ENCODE results near the gene MAP3K21. TPM values are rescaled to one million over a fixed set of nuclear protein-coding genes. Genes with fewer than 3 reads are reported as not detected.

Gene MAP3K21
- polyA plus RNA-seq, 3 donors = 0.38 to 2.7 (median 0.59) TPM

- H3K4me3 Mint-ChIP-seq = no peak overlapping the region
- intact Hi-C loops (cut with micrococcal nuclease) = no loop called here
- no peak overlapping the region for H3K4me2 ChIP-seq (replicated peaks; ENCODE audit: extremely low read depth, low read length, poor library complexity, severe bottlenecking)
- no peaks in the 10 kb centered on the region for H3K79me2 ChIP-seq (ENCODE audit: insufficient read depth, low read length)
- no peaks in the 10 kb centered on the region for H3K9me3 ChIP-seq (replicated peaks in 1 of 2; ENCODE audit: control insufficient read depth in 1 of 2, insufficient read depth in 1 of 2, low read length in 2 of 2)
- no peak overlapping the region for H3K27ac ChIP-seq (ENCODE audit: low read depth in 1 of 2, low read length in 2 of 2)
- no peak for TF ChIP-seq CTCF (IDR thresholded peaks at IDR 0.05)
- no peaks in the 10 kb centered on the region for H3K4me1 Mint-ChIP-seq
- no peaks in the 10 kb centered on the region for H3K27me3 ChIP-seq (ENCODE audit: control insufficient read depth in 2 of 2, insufficient read depth in 2 of 2, low read length in 2 of 2)
- H3K36me3 ChIP-seq (replicated peaks in 1 of 2; ENCODE audit: control insufficient read depth in 1 of 2, insufficient read depth in 2 of 2, low read length in 2 of 2) = peaks cover 0 to 19% of the 10 kb centered on the region in 2 donors
- no peaks in the 10 kb centered on the region for H3K27me3 Mint-ChIP-seq (ENCODE audit: low read depth in 3 of 3)
- no CpG with 5 or more reads among the region's 12 CpGs for WGBS (ENCODE audit: insufficient coverage)
- H3K4me3 ChIP-seq (replicated peaks in 1 of 3; ENCODE audit: low read depth in 2 of 3, low read length in 3 of 3) = no peak overlapping the region
- peaks cover 16 to 21% of the 10 kb centered on the region in 2 donors for H3K36me3 Mint-ChIP-seq
- H3K9ac ChIP-seq (ENCODE audit: insufficient read depth, low read length, poor library complexity, severe bottlenecking) = no peak overlapping the region
- no peaks in the 10 kb centered on the region for H3K9me3 Mint-ChIP-seq
- no peaks in the 10 kb centered on the region for H3K4me1 ChIP-seq (ENCODE audit: control insufficient read depth in 1 of 2, insufficient read depth in 2 of 2, low read length in 2 of 2)
- no peak overlapping the region for H3K27ac Mint-ChIP-seq
- no peak overlapping the region for H2AFZ ChIP-seq (ENCODE audit: insufficient read depth, low read depth, low read length, poor library complexity, severe bottlenecking)
- DNase-seq = no peak
- H4K20me1 ChIP-seq (ENCODE audit: insufficient read depth, low read length) = no peaks in the 10 kb centered on the region
Observed at GRCh38 chr1:233372218-233373120, 44.9 kb downstream of the MAP3K21 start.

- no peaks in the 10 kb centered on the region for H3K79me2 ChIP-seq (ENCODE audit: insufficient read depth, low read length)
- no peaks in the 10 kb centered on the region for H3K9me3 ChIP-seq (replicated peaks in 1 of 2; ENCODE audit: control insufficient read depth in 1 of 2, insufficient read depth in 1 of 2, low read length in 2 of 2)
- H3K4me3 ChIP-seq (replicated peaks in 1 of 3; ENCODE audit: low read depth in 2 of 3, low read length in 3 of 3) = no peak overlapping the region
- Mint-ChIP-seq H3K4me1 (no peaks in the 10 kb centered on the region), H3K27ac (no peak overlapping the region), H3K4me3 (no peak overlapping the region), H3K36me3 (peaks cover 16 to 21% of the 10 kb centered on the region in 2 donors), H3K27me3 (ENCODE audit: low read depth in 3 of 3) (no peaks in the 10 kb centered on the region), H3K9me3 (no peaks in the 10 kb centered on the region)
- no peak overlapping the region for H3K27ac ChIP-seq (ENCODE audit: low read depth in 1 of 2, low read length in 2 of 2)
- no peaks in the 10 kb centered on the region for H3K27me3 ChIP-seq (ENCODE audit: control insufficient read depth in 2 of 2, insufficient read depth in 2 of 2, low read length in 2 of 2)
- H3K4me2 ChIP-seq (replicated peaks; ENCODE audit: extremely low read depth, low read length, poor library complexity, severe bottlenecking) = no peak overlapping the region
- H3K36me3 ChIP-seq (replicated peaks in 1 of 2; ENCODE audit: control insufficient read depth in 1 of 2, insufficient read depth in 2 of 2, low read length in 2 of 2) = peaks cover 0 to 19% of the 10 kb centered on the region in 2 donors
- H4K20me1 ChIP-seq (ENCODE audit: insufficient read depth, low read length) = no peaks in the 10 kb centered on the region
- no peak overlapping the region for H3K9ac ChIP-seq (ENCODE audit: insufficient read depth, low read length, poor library complexity, severe bottlenecking)
- no peak for DNase-seq
- 95% methylated on average over 5 of the region's 6 CpGs for WGBS (ENCODE audit: insufficient coverage)
- no peak for TF ChIP-seq CTCF (IDR thresholded peaks at IDR 0.05)
- intact Hi-C loops (cut with micrococcal nuclease) = no loop called here
- H2AFZ ChIP-seq (ENCODE audit: insufficient read depth, low read depth, low read length, poor library complexity, severe bottlenecking) = no peak overlapping the region
- no peaks in the 10 kb centered on the region for H3K4me1 ChIP-seq (ENCODE audit: control insufficient read depth in 1 of 2, insufficient read depth in 2 of 2, low read length in 2 of 2)
Observed at GRCh38 chr1:233373226-233373625, 45.7 kb downstream of the MAP3K21 start.

All from CD14-positive monocyte (primary cell).